ENCODE measurements around the gene TES. TPM values are rescaled to one million over a fixed set of nuclear protein-coding genes. Genes with fewer than 3 reads are reported as not detected.

Gene TES
- total RNA-seq, 1 experiment from 2014 or later: 28.2 TPM

DNA sequence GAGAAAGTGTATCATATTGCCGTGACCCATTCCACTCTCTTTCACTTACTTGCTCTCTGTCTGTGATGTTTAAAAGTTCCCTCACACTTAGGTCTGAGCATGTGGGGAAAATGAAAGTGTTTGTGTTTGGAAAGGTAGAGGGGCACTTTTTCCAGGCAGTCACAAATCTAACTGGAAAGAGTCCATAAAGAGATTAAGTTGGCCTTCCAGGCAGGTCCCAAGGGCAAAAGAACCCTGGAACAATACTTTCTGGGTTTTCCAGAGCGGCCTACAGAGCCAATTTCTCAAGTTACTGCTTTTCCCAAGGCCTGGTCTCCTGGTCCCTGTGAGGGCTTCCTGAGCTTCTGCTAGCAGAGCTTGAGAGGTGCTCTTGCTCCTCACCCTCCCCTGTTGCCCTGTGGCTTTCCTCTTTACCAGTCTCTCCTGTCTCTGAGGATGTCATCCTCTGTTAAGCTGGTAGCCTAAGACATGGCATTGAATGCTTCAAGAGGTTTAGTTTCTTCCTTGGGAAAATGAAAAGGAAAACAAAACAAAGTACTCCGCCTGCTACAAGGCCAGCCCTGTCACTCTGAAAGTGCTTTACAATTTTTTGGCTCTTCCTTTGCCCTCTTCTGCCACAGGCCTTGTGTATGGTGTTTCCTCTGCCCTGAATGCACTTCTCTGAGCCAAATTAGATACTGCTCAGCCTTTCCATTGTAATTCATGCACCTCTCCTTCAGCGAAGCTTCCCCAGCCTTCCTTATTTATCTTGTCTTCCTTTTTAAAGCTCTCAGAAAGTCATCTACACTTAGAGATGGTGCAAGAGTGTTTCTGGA lies 20.1 kb downstream of the TES start:
- Histone ChIP-seq H3K27ac (ENCODE audit: insufficient read length, low read depth, low read length) (no peak overlapping the region), H2AFZ (ENCODE audit: low read length) (no peak overlapping the region), H3K79me2 (ENCODE audit: insufficient read depth, low read length) (no peaks in the 10 kb centered on the region; the same call in 1 of the 2 replicates), H2BK12ac (ENCODE audit: insufficient read length, low read depth, low read length) (no peak overlapping the region), H3T11ph (ENCODE audit: low read length) (no peak overlapping the region), H3K18ac (ENCODE audit: insufficient read length, low read depth, low read length) (no peak overlapping the region), H3K14ac (ENCODE audit: insufficient read depth, low read length) (no peak overlapping the region), H3K23me2 (ENCODE audit: insufficient read length, low read depth, low read length, poor library complexity, severe bottlenecking) (no peaks in the 10 kb centered on the region), H4K91ac (ENCODE audit: insufficient read length, low read depth, low read length) (no peak overlapping the region), H3K23ac (ENCODE audit: insufficient read length, low read depth, low read length) (no peak overlapping the region), H3K4me1 (ENCODE audit: insufficient read depth, low read length) (peaks cover 4% of the 10 kb centered on the region; the same call in 1 of the 2 replicates), H4K5ac (ENCODE audit: insufficient read length, low read depth, low read length) (no peak overlapping the region), H2BK5ac (ENCODE audit: insufficient read length, low read length) (no peak overlapping the region), H4K20me1 (ENCODE audit: control insufficient read depth, insufficient read depth, insufficient read length) (no peaks in the 10 kb centered on the region), H3K4ac (ENCODE audit: low read depth, low read length) (no peak overlapping the region), H2BK120ac (ENCODE audit: low read depth, low read length, poor library complexity, severe bottlenecking) (no peak overlapping the region), H4K8ac (replicated peaks; ENCODE audit: insufficient read length, low read depth, low read length) (no peak overlapping the region), H3K4me2 (ENCODE audit: insufficient read depth, insufficient read length, low read length) (no peak overlapping the region), H3K9me3 (ENCODE audit: control insufficient read depth, low read depth, low read length) (no peaks in the 10 kb centered on the region), H3K79me1 (ENCODE audit: insufficient read depth, low read depth, low read length, poor library complexity, severe bottlenecking) (peaks cover 4% of the 10 kb centered on the region), H3K9ac (ENCODE audit: extremely low read depth, insufficient read length, low read length) (no peak overlapping the region), H2AK5ac (ENCODE audit: insufficient read length, low read length) (no peak overlapping the region), H3K27me3 (ENCODE audit: insufficient read depth, low read length) (no peaks in the 10 kb centered on the region), H2BK15ac (ENCODE audit: low read depth, low read length) (no peak overlapping the region), H3K56ac (ENCODE audit: insufficient read length, low read depth, low read length) (no peak overlapping the region), H2BK20ac (ENCODE audit: low read depth, low read length, poor library complexity, severe bottlenecking) (no peak overlapping the region)
- H3K4me1 Mint-ChIP-seq: peaks cover 16 to 25% of the 10 kb centered on the region in 2 experiments
- TF ChIP-seq, protein P1, sequence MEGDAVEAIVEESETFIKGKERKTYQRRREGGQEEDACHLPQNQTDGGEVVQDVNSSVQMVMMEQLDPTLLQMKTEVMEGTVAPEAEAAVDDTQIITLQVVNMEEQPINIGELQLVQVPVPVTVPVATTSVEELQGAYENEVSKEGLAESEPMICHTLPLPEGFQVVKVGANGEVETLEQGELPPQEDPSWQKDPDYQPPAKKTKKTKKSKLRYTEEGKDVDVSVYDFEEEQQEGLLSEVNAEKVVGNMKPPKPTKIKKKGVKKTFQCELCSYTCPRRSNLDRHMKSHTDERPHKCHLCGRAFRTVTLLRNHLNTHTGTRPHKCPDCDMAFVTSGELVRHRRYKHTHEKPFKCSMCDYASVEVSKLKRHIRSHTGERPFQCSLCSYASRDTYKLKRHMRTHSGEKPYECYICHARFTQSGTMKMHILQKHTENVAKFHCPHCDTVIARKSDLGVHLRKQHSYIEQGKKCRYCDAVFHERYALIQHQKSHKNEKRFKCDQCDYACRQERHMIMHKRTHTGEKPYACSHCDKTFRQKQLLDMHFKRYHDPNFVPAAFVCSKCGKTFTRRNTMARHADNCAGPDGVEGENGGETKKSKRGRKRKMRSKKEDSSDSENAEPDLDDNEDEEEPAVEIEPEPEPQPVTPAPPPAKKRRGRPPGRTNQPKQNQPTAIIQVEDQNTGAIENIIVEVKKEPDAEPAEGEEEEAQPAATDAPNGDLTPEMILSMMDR (conservative IDR thresholded peaks at IDR 0.05): no peak
- no peaks in the 10 kb centered on the region for H3K36me3 Mint-ChIP-seq (ENCODE audit: insufficient read depth in 1 of 3, low read depth in 3 of 3)
- no peak overlapping the region for H3K4me3 Mint-ChIP-seq
- H3K27me3 Mint-ChIP-seq (ENCODE audit: low read depth): no peaks in the 10 kb centered on the region
- H3K27ac Mint-ChIP-seq: peak overlapping the region in 2 of 3 experiments; percentile 0 to 46; a peak in 3 of 7 replicates
- no peak for DNase-seq
- no CpG with 5 or more reads among the region's 4 CpGs for WGBS (ENCODE audit: extremely low coverage, insufficient read length, low lambda C conversion rate)
- no peaks in the 10 kb centered on the region for H3K9me3 Mint-ChIP-seq
